Measurements from ENCODE around the gene CHAT. TPM values are rescaled to one million over a fixed set of nuclear protein-coding genes. Genes with fewer than 3 reads are reported as not detected.

The CHAT gene
- total and polyA plus RNA-seq, 3 experiments from 2014 or later = not detected

- no peak for DNase-seq
- Mint-ChIP-seq H3K27me3 (peaks cover 2 to 20% of the 10 kb centered on the region in 2 donors), H3K36me3 (peaks cover 0 to 5% (median 0%) of the 10 kb centered on the region in 3 donors), H3K9me3 (no peaks in the 10 kb centered on the region), H3K4me3 (no peak overlapping the region), H3K27ac (no peak overlapping the region), H3K4me1 (peaks cover 0 to 10% (median 3%) of the 10 kb centered on the region in 3 donors)
- ChIA-PET POLR2A (no interaction called here), CTCF (interaction anchor here (1.2 kb wide), 1 partner anchor 16 kb away, joined by 4 read pairs; no protein-coding TSS in a partner anchor)
- Histone ChIP-seq H3K36me3 (ENCODE audit: insufficient read depth, low read length) (no peaks in the 10 kb centered on the region), H3K9me3 (ENCODE audit: low read length) (no peaks in the 10 kb centered on the region), H3K4me3 (ENCODE audit: low read length) (no peak overlapping the region), H3K27ac (ENCODE audit: low read depth, low read length) (no peak overlapping the region), H3K4me1 (ENCODE audit: insufficient read depth, low read length) (no peaks in the 10 kb centered on the region), H3K27me3 (ENCODE audit: insufficient read depth, low read length, poor library complexity, severe bottlenecking) (no peaks in the 10 kb centered on the region)
Measured at GRCh38 chr10:49577182-49577925, 36.5 kb upstream of the CHAT start.

GRCh38 chr10:49578392-49578791 lies 35.4 kb upstream of the CHAT start:
- Histone ChIP-seq H3K27me3 (ENCODE audit: insufficient read depth, low read length, poor library complexity, severe bottlenecking) (no peaks in the 10 kb centered on the region), H3K9me3 (ENCODE audit: low read length) (no peaks in the 10 kb centered on the region), H3K36me3 (ENCODE audit: insufficient read depth, low read length) (no peaks in the 10 kb centered on the region), H3K4me1 (ENCODE audit: insufficient read depth, low read length) (no peaks in the 10 kb centered on the region), H3K27ac (ENCODE audit: low read depth, low read length) (no peak overlapping the region), H3K4me3 (ENCODE audit: low read length) (no peak overlapping the region)
- H3K27ac Mint-ChIP-seq = no peak overlapping the region
- H3K4me3 Mint-ChIP-seq = no peak overlapping the region
- peaks cover 2 to 28% of the 10 kb centered on the region in 2 donors for H3K27me3 Mint-ChIP-seq
- ChIA-PET CTCF (interaction anchor here (1.2 kb wide), 1 partner anchor 15 kb away, joined by 4 read pairs; no protein-coding TSS in a partner anchor), POLR2A (no interaction called here)
- H3K9me3 Mint-ChIP-seq = no peaks in the 10 kb centered on the region
- DNase-seq = no peak
- H3K4me1 Mint-ChIP-seq = peaks cover 0 to 10% (median 3%) of the 10 kb centered on the region in 3 donors
- peaks cover 0 to 5% (median 0%) of the 10 kb centered on the region in 3 donors for H3K36me3 Mint-ChIP-seq

- CTCF ChIA-PET = no interaction called here
Measured at GRCh38 chr10:49579621-49580020, 34.2 kb upstream of the CHAT start.

GRCh38 chr10:49585387-49585786 lies 28.4 kb upstream of the CHAT start:
- no peaks in the 10 kb centered on the region for H3K4me1 ChIP-seq (ENCODE audit: insufficient read depth, low read length)
- peaks cover 4 to 34% of the 10 kb centered on the region in 2 donors for H3K27me3 Mint-ChIP-seq
- H3K4me3 Mint-ChIP-seq = no peak overlapping the region
- no peak for DNase-seq
- ChIA-PET CTCF (interaction anchor here (1.7 kb wide), 1 partner anchor 8 kb away, joined by 4 read pairs; no protein-coding TSS in a partner anchor), POLR2A (no interaction called here)
- no peak overlapping the region for H3K27ac ChIP-seq (ENCODE audit: low read depth, low read length)
- H3K27ac Mint-ChIP-seq = no peak overlapping the region
- no peaks in the 10 kb centered on the region for H3K9me3 ChIP-seq (ENCODE audit: low read length)
- H3K9me3 Mint-ChIP-seq = peaks cover 0 to 4% (median 0%) of the 10 kb centered on the region in 5 donors
- peaks cover 0 to 10% (median 3%) of the 10 kb centered on the region in 3 donors for H3K4me1 Mint-ChIP-seq
- no peaks in the 10 kb centered on the region for H3K36me3 Mint-ChIP-seq
- no peaks in the 10 kb centered on the region for H3K27me3 ChIP-seq (ENCODE audit: insufficient read depth, low read length, poor library complexity, severe bottlenecking)
- H3K36me3 ChIP-seq (ENCODE audit: insufficient read depth, low read length) = no peaks in the 10 kb centered on the region
- no peak overlapping the region for H3K4me3 ChIP-seq (ENCODE audit: low read length)

More at GRCh38 chr10:49579621-49580020, 34.2 kb upstream of the CHAT start:
- Histone ChIP-seq H3K27me3 (ENCODE audit: insufficient read depth, low read length, poor library complexity, severe bottlenecking) (no peaks in the 10 kb centered on the region), H3K4me3 (ENCODE audit: low read length) (no peak overlapping the region), H3K36me3 (ENCODE audit: insufficient read depth, low read length) (no peaks in the 10 kb centered on the region), H3K27ac (ENCODE audit: low read depth, low read length) (no peak overlapping the region), H3K9me3 (ENCODE audit: low read length) (no peaks in the 10 kb centered on the region), H3K4me1 (ENCODE audit: insufficient read depth, low read length) (no peaks in the 10 kb centered on the region)
- Mint-ChIP-seq H3K27ac (no peak overlapping the region), H3K9me3 (no peaks in the 10 kb centered on the region), H3K36me3 (peaks cover 0 to 5% (median 0%) of the 10 kb centered on the region in 3 donors), H3K4me1 (peaks cover 0 to 10% (median 3%) of the 10 kb centered on the region in 3 donors), H3K27me3 (peaks cover 2 to 32% of the 10 kb centered on the region in 2 donors), H3K4me3 (no peak overlapping the region)
- POLR2A ChIA-PET = no interaction called here
- no peak for DNase-seq

GRCh38 chr10:49587981-49588380 lies 25.9 kb upstream of the CHAT start:
- H3K4me3 ChIP-seq (ENCODE audit: low read length) = no peak overlapping the region
- ChIA-PET POLR2A (no interaction called here), CTCF (no interaction called here)
- no peak for DNase-seq
- H3K27ac ChIP-seq (ENCODE audit: low read depth, low read length) = no peak overlapping the region
- peaks cover 10 to 37% of the 10 kb centered on the region in 2 donors for H3K27me3 Mint-ChIP-seq
- H3K4me1 ChIP-seq (ENCODE audit: insufficient read depth, low read length) = no peaks in the 10 kb centered on the region
- H3K9me3 ChIP-seq (ENCODE audit: low read length) = no peaks in the 10 kb centered on the region
- H3K27me3 ChIP-seq (ENCODE audit: insufficient read depth, low read length, poor library complexity, severe bottlenecking) = no peaks in the 10 kb centered on the region
- no peak overlapping the region for H3K4me3 Mint-ChIP-seq
- H3K9me3 Mint-ChIP-seq = peaks cover 0 to 4% (median 0%) of the 10 kb centered on the region in 5 donors
- no peak overlapping the region for H3K27ac Mint-ChIP-seq
- no peaks in the 10 kb centered on the region for H3K36me3 Mint-ChIP-seq
- H3K36me3 ChIP-seq (ENCODE audit: insufficient read depth, low read length) = no peaks in the 10 kb centered on the region
- peaks cover 0 to under 1% (median 0%) of the 10 kb centered on the region in 3 donors for H3K4me1 Mint-ChIP-seq

- H3K9me3 Mint-ChIP-seq = peaks cover 0 to 4% (median 0%) of the 10 kb centered on the region in 5 donors
- CTCF ChIA-PET = interaction anchor here (0.5 to 1.9 kb wide), 10 partner anchors 8 to 628 kb away, joined by 3 to 6 read pairs (median 4); no protein-coding TSS in a partner anchor
- H3K4me1 Mint-ChIP-seq = peaks cover 0 to 5% (median 3%) of the 10 kb centered on the region in 3 donors
- Histone ChIP-seq H3K27me3 (ENCODE audit: insufficient read depth, low read length, poor library complexity, severe bottlenecking) (no peaks in the 10 kb centered on the region), H3K4me3 (ENCODE audit: low read length) (no peak overlapping the region), H3K36me3 (ENCODE audit: insufficient read depth, low read length) (no peaks in the 10 kb centered on the region), H3K9me3 (ENCODE audit: low read length) (no peaks in the 10 kb centered on the region), H3K27ac (ENCODE audit: low read depth, low read length) (no peak overlapping the region), H3K4me1 (ENCODE audit: insufficient read depth, low read length) (no peaks in the 10 kb centered on the region)
- H3K27ac Mint-ChIP-seq = no peak overlapping the region
- H3K36me3 Mint-ChIP-seq = no peaks in the 10 kb centered on the region
- DNase-seq = peak; percentile 11 to 68 (median 26)
- H3K4me3 Mint-ChIP-seq = no peak overlapping the region
- peaks cover 12 to 42% of the 10 kb centered on the region in 2 donors for H3K27me3 Mint-ChIP-seq
- POLR2A ChIA-PET = no interaction called here
Measured at GRCh38 chr10:49592726-49593563, 20.9 kb upstream of the CHAT start.

- Histone ChIP-seq H3K9me3 (ENCODE audit: low read length) (no peaks in the 10 kb centered on the region), H3K27ac (ENCODE audit: low read depth, low read length) (no peak overlapping the region), H3K4me1 (ENCODE audit: insufficient read depth, low read length) (no peaks in the 10 kb centered on the region), H3K4me3 (ENCODE audit: low read length) (no peak overlapping the region), H3K27me3 (ENCODE audit: insufficient read depth, low read length, poor library complexity, severe bottlenecking) (no peaks in the 10 kb centered on the region), H3K36me3 (ENCODE audit: insufficient read depth, low read length) (no peaks in the 10 kb centered on the region)
- H3K9me3 Mint-ChIP-seq = peaks cover 0 to 4% (median 0%) of the 10 kb centered on the region in 5 donors
- ChIA-PET CTCF (interaction anchor here (0.5 to 1.9 kb wide), 10 partner anchors 8 to 627 kb away, joined by 3 to 6 read pairs (median 4); no protein-coding TSS in a partner anchor), POLR2A (no interaction called here)
- no peak overlapping the region for H3K27ac Mint-ChIP-seq
- peaks cover 13 to 44% of the 10 kb centered on the region in 2 donors for H3K27me3 Mint-ChIP-seq
- DNase-seq = no peak
- H3K4me1 Mint-ChIP-seq = peaks cover 0 to 5% (median 3%) of the 10 kb centered on the region in 3 donors
- no peaks in the 10 kb centered on the region for H3K36me3 Mint-ChIP-seq
- H3K4me3 Mint-ChIP-seq = no peak overlapping the region
Measured at GRCh38 chr10:49593564-49593875, 20.3 kb upstream of the CHAT start.

Measured in CD8-positive, alpha-beta memory T cell (primary cell).